HG03460 (cell line): ENCODE data around the gene EXTL1.
"Not testable (repeated sequence)": the region's sequence is repeated elsewhere in the genome, so short reads cannot be mapped to it uniquely, and the experiment has no call there.

ENCODE experiments used
- ATAC-seq: cut with Tn5 transposase; IDR thresholded peaks from one replicate; pipeline ENCODE4 v1.9.1; 2021; ENCODE audit not compliant: unreplicated experiment

The EXTL1 gene

GRCh38 chr1:26021647-26022403 lies at the start of gene EXTL1:
Gene EXTL1 (plus strand): TSS chr1:26021775. CDS start chr1:26022647, 872 bp downstream.
- no peak for ATAC-seq

- no peak for ATAC-seq
Measured at GRCh38 chr1:25971811-25972180, 49.8 kb upstream of the EXTL1 start.

GRCh38 chr1:25973610-25974321 lies 47.8 kb upstream of the EXTL1 start:
- no peak for ATAC-seq

GRCh38 chr1:25977801-25978200 lies 43.8 kb upstream of the EXTL1 start:
- ATAC-seq = no peak

GRCh38 chr1:25978403-25978802 lies 43.2 kb upstream of the EXTL1 start:
- ATAC-seq = no peak

GRCh38 chr1:25979210-25979609 lies 42.4 kb upstream of the EXTL1 start:
- ATAC-seq = no peak

GRCh38 chr1:25985171-25985570 lies 36.4 kb upstream of the EXTL1 start:
- no peak for ATAC-seq

- ATAC-seq = no peak
Measured at GRCh38 chr1:25985670-25986069, 35.9 kb upstream of the EXTL1 start.

GRCh38 chr1:25986773-25987172 lies 34.8 kb upstream of the EXTL1 start:
- ATAC-seq = not testable (repeated sequence)

GRCh38 chr1:25987951-25988350 lies 33.6 kb upstream of the EXTL1 start:
- no peak for ATAC-seq

- no peak for ATAC-seq
Measured at GRCh38 chr1:25989440-25990234, 31.9 kb upstream of the EXTL1 start.

- no peak for ATAC-seq
Measured at GRCh38 chr1:25990251-25990650, 31.3 kb upstream of the EXTL1 start.

- ATAC-seq = no peak
Measured at GRCh38 chr1:25990702-25991395, 30.7 kb upstream of the EXTL1 start.

- ATAC-seq = no peak
Measured at GRCh38 chr1:25991937-25992688, 29.5 kb upstream of the EXTL1 start.

- no peak for ATAC-seq
Measured at GRCh38 chr1:25992689-25993171, 28.8 kb upstream of the EXTL1 start.

- no peak for ATAC-seq
Measured at GRCh38 chr1:25993197-25993951, 28.2 kb upstream of the EXTL1 start.

- no peak for ATAC-seq
Measured at GRCh38 chr1:25994402-25995150, 27.0 kb upstream of the EXTL1 start.

GRCh38 chr1:25996966-25997827 lies 24.4 kb upstream of the EXTL1 start:
- no peak for ATAC-seq
